GM12801 (cell line): Measurements from ENCODE around the gene MEF2A.

Experiments
- TF ChIP-seq, protein P1 (sequence below): IDR thresholded peaks from one replicate; pipeline ENCODE4 v1.5.1; 2011; ENCODE audit warnings: control low read depth; ENCODE audit not compliant: insufficient read length; ENCODE audit errors: extremely low read depth

Gene MEF2A

DNA sequence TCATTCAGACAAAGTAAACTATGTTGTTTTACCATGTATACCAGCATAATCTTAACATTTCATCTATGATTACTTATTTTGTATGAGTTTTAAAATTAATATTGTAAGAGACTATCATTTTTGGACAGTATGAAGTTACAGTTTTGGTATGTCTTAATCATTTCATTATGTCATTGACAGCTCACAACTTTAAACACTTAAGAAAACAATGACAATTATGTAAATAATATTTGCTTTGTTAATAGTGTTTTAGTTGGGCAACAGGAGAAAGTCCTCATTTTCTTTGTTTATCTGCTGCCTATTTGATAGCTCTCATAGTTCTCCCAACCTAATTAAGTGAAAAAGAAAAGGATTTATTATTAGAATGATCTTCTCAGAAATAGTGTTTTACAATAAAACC, 80.2 kb downstream of the MEF2A start:
- TF ChIP-seq, protein P1, sequence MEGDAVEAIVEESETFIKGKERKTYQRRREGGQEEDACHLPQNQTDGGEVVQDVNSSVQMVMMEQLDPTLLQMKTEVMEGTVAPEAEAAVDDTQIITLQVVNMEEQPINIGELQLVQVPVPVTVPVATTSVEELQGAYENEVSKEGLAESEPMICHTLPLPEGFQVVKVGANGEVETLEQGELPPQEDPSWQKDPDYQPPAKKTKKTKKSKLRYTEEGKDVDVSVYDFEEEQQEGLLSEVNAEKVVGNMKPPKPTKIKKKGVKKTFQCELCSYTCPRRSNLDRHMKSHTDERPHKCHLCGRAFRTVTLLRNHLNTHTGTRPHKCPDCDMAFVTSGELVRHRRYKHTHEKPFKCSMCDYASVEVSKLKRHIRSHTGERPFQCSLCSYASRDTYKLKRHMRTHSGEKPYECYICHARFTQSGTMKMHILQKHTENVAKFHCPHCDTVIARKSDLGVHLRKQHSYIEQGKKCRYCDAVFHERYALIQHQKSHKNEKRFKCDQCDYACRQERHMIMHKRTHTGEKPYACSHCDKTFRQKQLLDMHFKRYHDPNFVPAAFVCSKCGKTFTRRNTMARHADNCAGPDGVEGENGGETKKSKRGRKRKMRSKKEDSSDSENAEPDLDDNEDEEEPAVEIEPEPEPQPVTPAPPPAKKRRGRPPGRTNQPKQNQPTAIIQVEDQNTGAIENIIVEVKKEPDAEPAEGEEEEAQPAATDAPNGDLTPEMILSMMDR, result no peak

DNA sequence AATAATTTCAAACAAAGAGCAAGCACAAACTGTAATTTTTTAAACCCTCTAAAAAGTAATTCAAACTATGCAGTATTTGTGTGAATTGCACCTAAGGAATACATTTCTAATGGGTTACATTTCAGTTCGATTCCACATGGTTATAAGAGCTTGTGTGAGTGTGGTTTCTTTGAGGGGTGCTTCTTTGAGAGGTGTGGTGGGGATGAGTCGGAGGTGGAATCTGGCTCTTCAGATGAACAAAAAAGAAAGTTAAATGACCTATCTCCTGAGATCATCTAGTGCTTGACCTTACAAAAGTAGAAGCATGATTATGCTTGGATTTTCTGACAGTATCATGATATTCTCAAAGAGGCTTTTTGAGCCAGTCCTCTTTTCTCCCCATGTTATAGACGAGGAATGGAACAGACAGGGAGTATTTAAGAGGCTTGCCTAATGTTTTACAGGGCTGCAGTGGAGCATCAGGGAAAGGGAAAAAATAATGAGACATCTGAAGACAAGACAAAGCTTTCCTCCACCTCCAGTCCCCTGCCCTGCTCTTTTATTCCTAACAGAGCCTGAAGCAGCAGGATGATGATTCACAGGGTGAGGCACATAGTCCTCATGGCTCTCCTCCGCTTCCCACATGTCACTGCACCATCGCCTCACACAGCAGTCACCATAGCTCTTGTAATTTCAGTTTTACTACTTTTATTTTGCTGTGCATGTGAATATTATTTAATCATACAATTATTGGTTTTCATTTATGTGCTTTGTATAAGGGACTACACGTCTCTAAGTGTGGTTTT, 85.4 kb downstream of the MEF2A start:
- TF ChIP-seq, protein P1, result no peak

DNA sequence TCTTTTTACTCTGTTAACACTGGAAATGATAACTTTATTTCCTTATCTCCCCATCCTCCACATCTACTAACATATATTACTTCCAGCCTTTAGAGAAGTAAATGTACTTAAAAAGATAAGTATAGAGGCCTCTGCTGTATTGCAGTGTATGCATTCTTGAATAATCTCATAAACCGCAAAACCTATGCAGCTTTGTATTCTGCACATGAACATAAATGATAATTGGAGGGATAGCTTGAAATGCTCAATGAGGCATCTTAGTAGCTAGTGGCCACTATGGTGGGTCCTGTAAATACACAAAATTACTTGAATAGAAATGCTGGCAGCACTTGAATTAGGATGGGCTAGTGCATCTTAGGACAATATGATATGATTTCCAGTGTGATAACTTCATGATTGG, 90.4 kb downstream of the MEF2A start:
- TF ChIP-seq, protein P1, result no peak

DNA sequence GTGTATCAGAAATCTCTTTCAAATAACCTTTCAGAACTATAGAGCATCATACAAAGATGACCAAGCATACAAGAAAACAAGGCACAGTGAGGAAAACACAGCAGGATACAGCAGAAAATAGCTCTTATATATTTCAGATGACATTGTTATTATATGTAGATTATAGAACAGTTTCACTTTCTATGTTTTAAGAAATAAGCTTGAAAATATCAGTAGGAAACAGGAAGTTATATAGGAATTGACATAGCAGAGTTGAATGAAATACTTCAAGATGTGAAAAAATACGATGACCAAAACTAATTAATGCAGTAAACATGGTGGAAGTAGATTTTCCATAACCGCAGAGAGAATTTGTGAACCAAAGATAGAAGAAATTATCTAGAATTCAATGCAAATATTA, 92.2 kb downstream of the MEF2A start:
- TF ChIP-seq, protein P1, result no peak

DNA sequence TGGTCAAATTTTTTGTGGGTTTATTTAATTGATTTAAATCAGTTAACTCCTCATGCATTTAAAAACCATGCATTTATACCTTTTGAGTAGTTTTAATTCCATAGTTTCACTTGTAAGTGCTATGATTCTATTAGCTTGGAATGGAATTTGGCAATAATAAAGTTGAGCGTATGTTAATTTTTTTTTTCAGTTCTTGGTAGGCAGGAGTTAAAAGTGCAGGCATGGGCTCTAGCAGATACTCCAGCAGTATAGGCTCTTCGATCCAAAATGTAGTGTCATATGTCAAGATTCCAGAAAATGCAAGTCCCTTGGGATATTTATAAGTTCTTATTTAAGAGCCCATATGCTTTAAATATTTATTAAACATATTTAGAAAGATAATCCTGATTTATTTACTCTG, 97.1 kb downstream of the MEF2A start:
- TF ChIP-seq, protein P1, result no peak

DNA sequence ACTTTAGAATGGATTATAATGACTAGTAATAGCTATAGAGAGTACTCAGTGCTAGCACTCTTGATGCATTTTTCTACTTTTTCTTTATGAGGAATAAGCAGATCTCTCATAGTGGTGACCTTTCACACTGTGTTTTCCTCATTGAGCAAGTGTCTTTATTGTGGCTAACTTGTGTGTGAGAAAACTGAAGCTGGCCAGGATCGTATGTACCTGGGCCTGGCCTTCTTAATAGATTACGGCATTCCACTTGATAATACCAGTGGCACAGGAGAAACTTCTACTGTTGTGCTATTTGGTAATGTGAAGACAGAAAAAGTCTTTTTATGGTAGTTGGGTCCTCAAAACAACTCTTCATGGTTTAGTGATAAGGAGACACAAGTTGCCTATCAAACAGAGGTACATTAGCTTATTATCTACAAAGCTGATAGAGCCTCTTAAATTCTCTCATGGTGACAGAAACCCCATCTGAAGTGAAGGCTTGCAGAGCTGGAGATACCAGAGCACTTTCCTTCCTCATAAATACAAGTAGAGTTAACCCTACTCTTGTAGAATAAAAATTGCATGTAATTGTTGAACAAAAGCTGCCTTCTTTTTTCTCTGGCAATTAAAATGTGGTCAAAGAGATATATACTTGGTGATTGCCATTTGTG, 102.9 kb downstream of the MEF2A start:
- TF ChIP-seq, protein P1, result no peak

DNA sequence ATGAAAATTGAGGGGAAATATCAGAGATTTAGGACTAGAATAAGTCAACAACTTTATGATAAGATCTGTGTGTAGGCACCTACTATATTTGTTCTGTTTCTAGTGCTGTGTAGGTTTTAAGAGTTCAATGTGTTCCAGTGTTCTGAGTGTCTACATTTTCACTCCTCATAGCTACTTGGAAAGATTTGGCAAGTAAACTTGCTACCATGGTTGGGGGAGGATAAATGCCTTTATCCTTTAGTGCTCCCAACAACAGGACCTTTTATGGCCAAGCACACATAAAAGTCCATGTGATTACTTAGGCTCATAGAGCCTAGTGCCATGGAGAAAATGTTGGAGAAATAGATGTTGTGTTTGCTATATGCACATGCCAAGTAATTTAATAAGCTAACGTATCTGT, 103.5 kb downstream of the MEF2A start:
- TF ChIP-seq, protein P1, result no peak
